ENCODE data around the gene FGFR1OP2. TPM values are rescaled to one million over a fixed set of nuclear protein-coding genes. Genes with fewer than 3 reads are reported as not detected.

Gene FGFR1OP2
- total and polyA plus RNA-seq, 7 donors, result 19.2 to 117 (median 65.2) TPM

Other genes starting within 250 kb of the FGFR1OP2 start
- 10 to 100 TPM; 58.9 to 78.1 (median 64.0) TPM for gene ITPR2, start 105.3 kb upstream of the FGFR1OP2 start, total RNA-seq
- gene ITPR2, start 105.3 kb upstream of the FGFR1OP2 start, polyA plus RNA-seq, result 1 to 10 TPM; 1.4 to 6.2 (median 1.8) TPM
- 10 to 100 TPM; 18.7 to 38.2 (median 28.6) TPM for gene INTS13, start 489 bp upstream of the FGFR1OP2 start, total RNA-seq
- gene INTS13, start 489 bp upstream of the FGFR1OP2 start, polyA plus RNA-seq, result 10 to 100 TPM in 2 of 3 donors, 1 to 10 TPM in 1; 9.7 to 18.6 (median 14.3) TPM
- 10 to 100 TPM; 38.4 to 56.9 (median 51.2) TPM for gene TM7SF3, start 75.9 kb downstream of the FGFR1OP2 start, total RNA-seq
- gene TM7SF3, start 75.9 kb downstream of the FGFR1OP2 start, polyA plus RNA-seq, result 10 to 100 TPM in 2 of 3 donors, 1 to 10 TPM in 1; 9.2 to 33.2 (median 13.8) TPM
- 10 to 100 TPM; 50.1 to 64.3 (median 62.9) TPM for gene MED21, start 84.1 kb downstream of the FGFR1OP2 start, total RNA-seq
- gene MED21, start 84.1 kb downstream of the FGFR1OP2 start, polyA plus RNA-seq, result 10 to 100 TPM; 19.4 to 34.9 (median 33.0) TPM
- not detected for gene C12orf71, start 144.1 kb downstream of the FGFR1OP2 start, total RNA-seq
- gene C12orf71, start 144.1 kb downstream of the FGFR1OP2 start, polyA plus RNA-seq, result not detected